Epithelial cell of umbilical artery (primary cell): Measurements from ENCODE around the gene MS4A12. TPM values are rescaled to one million over a fixed set of nuclear protein-coding genes. Genes with fewer than 3 reads are reported as not detected.

Experiments
- total RNA-seq: library from RNA; depleted of rRNA; stranded (reverse); fragments of >200 nt; gene quantifications from 2 replicates; pipeline ENCODE4 v1.2.3, GENCODE V29; 2014

Gene MS4A12
- not detected in 2 replicates for total RNA-seq

GRCh38 chr11:60492488-60493009, at the start of gene MS4A12:
Gene MS4A12, plus strand, starts transcription at chr11:60492778. Its CDS starts 4,541 bp downstream, at chr11:60497319.

GRCh38 chr11:60455531-60456042, 37.0 kb upstream of the MS4A12 start, which contains the start of gene MS4A1:
Gene MS4A1, plus strand, starts transcription at chr11:60455847. Its CDS starts 6,528 bp downstream, at chr11:60462375.

DNA sequence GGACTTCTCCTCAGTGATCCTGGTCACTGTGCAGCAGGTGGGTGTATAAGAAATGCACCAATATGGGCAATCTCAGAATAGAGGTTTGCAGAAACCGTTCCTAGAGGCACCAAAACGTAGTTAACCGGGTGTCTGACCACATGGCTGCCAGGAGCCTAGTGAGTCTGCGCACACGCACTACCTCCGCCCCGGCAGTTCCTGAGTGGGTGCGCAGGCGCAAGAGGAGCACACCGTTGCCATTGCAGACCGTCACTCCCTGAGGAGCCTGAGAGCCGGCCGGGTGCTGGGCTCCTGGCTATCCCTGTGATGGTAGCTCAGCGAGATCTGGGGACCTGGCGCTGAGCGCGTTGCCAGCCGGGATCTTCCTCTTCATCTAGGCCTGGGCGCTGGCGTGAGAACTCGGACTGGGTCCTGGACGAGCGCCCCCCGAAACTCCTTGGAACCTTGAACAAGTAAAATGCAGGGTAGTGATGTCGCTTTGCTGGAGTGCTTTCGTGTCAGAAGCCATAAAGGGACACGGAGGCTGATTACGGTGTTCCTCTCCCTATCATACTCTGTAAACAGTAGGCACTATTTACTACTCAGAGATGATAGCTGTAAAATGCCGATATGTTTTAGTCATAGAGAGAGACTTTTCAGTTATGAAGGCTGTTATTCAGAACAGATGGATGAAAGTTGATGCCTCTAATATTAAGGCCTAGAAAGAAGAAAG, 22.7 kb downstream of the MS4A12 start, which contains the start of gene MS4A13:
TSS of gene MS4A13 (plus strand) at position 249 of the 712 bp plus-strand sequence. CDS start 2,692 bp downstream, outside the sequence.

Other genes starting within 250 kb of the MS4A12 start
- under 0.01 TPM in 1 of 2 replicates, not detected in the other for gene MS4A4E, start 249.6 kb upstream of the MS4A12 start, total RNA-seq
- gene MS4A4A, start 212.1 kb upstream of the MS4A12 start, total RNA-seq, result not detected in 2 replicates
- not detected in 2 replicates for gene MS4A6E, start 165.5 kb upstream of the MS4A12 start, total RNA-seq
- gene MS4A7, start 114.2 kb upstream of the MS4A12 start, total RNA-seq, result not detected in 2 replicates
- gene MS4A14, start 96.3 kb upstream of the MS4A12 start, total RNA-seq, result not detected in 2 replicates
- not detected in 2 replicates for gene MS4A5, start 63.2 kb upstream of the MS4A12 start, total RNA-seq
- not detected in 2 replicates for gene MS4A1, start 36.9 kb upstream of the MS4A12 start, total RNA-seq
- not detected in 2 replicates for gene MS4A13, start 22.6 kb downstream of the MS4A12 start, total RNA-seq
- gene MS4A8, start 206.8 kb downstream of the MS4A12 start, total RNA-seq, result not detected in 2 replicates
- not detected in 2 replicates for gene MS4A18, start 231.9 kb downstream of the MS4A12 start, total RNA-seq